ENCODE measurements around the gene UBE2J2. TPM values are rescaled to one million over a fixed set of nuclear protein-coding genes. Genes with fewer than 3 reads are reported as not detected.
A peak's percentile ranks its signal among the peaks of the same experiment; 100 is the strongest.

The UBE2J2 gene
- total RNA-seq, 1 donor from 2014 or later, result 36.9 TPM

DNA sequence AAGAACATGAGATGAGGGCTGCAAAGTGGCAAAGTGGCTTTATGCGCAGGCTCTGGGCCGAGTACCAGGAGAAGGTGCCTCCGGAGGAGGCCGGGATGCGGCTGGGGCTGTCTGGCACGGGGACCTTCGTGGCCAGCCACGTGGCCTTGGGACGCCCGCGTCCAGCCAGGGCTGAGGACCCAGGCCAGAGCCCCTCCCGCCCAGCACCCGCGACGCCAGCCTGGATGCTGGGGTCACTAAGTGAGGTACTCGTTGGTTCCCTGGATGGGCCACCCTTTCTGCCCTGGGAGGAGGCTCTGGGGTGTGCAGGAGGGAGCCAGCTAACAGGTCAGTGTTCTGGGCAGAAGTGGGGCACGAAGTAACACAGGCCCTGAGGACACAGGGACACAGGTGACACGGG, 19.2 kb upstream of the UBE2J2 start:
- no peak for TF ChIP-seq CTCF (IDR thresholded peaks at IDR 0.05; ENCODE audit: borderline replicate concordance)
- Histone ChIP-seq H3K4me1 (peaks cover 14% of the 10 kb centered on the region), H3K9me3 (replicated peaks) (no peaks in the 10 kb centered on the region), H3K36me3 (peaks cover 39% of the 10 kb centered on the region), H3K27me3 (ENCODE audit: low read depth) (no peaks in the 10 kb centered on the region), H3K27ac (replicated peaks) (no peak overlapping the region), H3K4me3 (no peak overlapping the region)
- no peak for DNase-seq
- intact Hi-C loops (cut with micrococcal nuclease), result no loop called here

- no peak overlapping the region for H3K27ac ChIP-seq (replicated peaks)
- peaks cover 14% of the 10 kb centered on the region for H3K4me1 ChIP-seq
- DNase-seq, result no peak
- peaks cover 4% of the 10 kb centered on the region for H3K27me3 ChIP-seq (ENCODE audit: low read depth)
- intact Hi-C loops (cut with micrococcal nuclease), result no loop called here
- peaks cover 35% of the 10 kb centered on the region for H3K36me3 ChIP-seq
- H3K9me3 ChIP-seq (replicated peaks), result no peaks in the 10 kb centered on the region
- no peak overlapping the region for H3K4me3 ChIP-seq
- TF ChIP-seq CTCF (IDR thresholded peaks at IDR 0.05; ENCODE audit: borderline replicate concordance), result no peak
Observed at GRCh38 chr1:1292442-1292779, 18.8 kb upstream of the UBE2J2 start.

DNA sequence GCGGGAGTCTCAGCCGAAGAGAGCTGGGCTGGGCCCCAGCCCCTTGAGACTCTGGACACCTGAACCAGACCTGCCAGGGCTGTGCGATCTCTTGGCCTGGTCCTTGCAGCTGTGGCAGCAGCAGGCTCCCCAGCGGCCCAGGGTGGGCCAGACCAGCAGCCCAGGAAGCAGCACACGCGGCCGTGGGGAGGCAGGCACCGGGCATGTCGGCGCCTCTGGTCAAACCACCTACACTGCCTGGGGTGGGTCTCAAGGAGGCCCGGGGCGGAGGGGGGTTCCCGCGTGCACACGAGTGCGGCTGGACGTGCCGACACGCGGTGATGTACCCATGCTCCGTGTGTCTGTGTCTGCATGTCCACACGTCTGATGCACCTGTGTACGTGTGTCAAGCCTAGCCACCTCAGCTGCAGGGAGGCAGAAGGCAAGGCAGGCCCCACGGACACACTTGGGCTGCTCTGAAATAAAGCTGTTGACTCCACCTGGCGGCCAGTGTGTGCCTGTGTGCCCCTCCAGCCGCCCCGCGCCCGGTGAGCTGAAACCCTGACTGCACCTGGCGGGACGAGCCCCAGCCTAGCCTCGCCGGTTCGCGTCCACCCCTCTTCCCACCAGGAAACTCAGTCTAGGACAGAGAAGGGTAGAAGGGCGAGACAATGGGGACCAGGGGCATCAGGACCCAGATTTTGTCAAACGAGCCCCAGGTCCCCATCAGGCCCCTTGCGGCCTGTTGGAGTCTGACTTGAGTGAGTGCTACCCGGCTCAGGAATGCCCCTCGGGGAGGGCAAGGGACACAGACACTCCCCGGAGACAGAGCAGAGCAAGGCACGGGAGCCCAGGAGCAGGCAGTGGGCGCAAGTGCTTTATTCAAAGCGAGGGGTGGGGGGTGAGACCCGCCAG, 18.1 kb upstream of the UBE2J2 start:
- peak; percentile 76 for TF ChIP-seq CTCF (IDR thresholded peaks at IDR 0.05; ENCODE audit: borderline replicate concordance)
- intact Hi-C loops (cut with micrococcal nuclease), result no loop called here
- peak; percentile 56 for DNase-seq
- Histone ChIP-seq H3K4me3 (no peak overlapping the region), H3K27ac (replicated peaks) (no peak overlapping the region), H3K9me3 (replicated peaks) (no peaks in the 10 kb centered on the region), H3K27me3 (ENCODE audit: low read depth) (peaks cover 10% of the 10 kb centered on the region), H3K4me1 (peaks cover 14% of the 10 kb centered on the region), H3K36me3 (peaks cover 35% of the 10 kb centered on the region)

DNA sequence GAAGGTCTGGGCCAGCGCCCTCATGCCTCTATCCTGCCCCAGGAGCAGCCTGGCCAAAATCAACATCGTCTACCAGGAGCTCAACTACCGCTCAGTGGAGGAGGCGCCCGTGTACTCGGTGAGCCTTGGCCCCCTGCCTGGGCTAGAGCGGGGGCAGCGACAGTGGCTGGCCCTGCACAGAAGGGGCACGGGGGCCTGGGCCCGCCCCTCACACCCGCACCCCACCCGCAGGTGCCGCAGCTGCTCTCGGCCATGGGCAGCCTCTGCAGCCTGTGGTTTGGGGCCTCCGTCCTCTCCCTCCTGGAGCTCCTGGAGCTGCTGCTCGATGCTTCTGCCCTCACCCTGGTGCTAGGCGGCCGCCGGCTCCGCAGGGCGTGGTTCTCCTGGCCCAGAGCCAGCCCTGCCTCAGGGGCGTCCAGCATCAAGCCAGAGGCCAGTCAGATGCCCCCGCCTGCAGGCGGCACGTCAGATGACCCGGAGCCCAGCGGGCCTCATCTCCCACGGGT, 17.4 kb upstream of the UBE2J2 start:
- no peak for DNase-seq
- intact Hi-C loops (cut with micrococcal nuclease), result no loop called here
- Histone ChIP-seq H3K4me3 (no peak overlapping the region), H3K4me1 (peaks cover 14% of the 10 kb centered on the region), H3K9me3 (replicated peaks) (no peaks in the 10 kb centered on the region), H3K27me3 (ENCODE audit: low read depth) (peaks cover 17% of the 10 kb centered on the region), H3K27ac (replicated peaks) (no peak overlapping the region), H3K36me3 (peaks cover 30% of the 10 kb centered on the region)
- no peak for TF ChIP-seq CTCF (IDR thresholded peaks at IDR 0.05; ENCODE audit: borderline replicate concordance)

- Histone ChIP-seq H3K4me3 (no peak overlapping the region), H3K4me1 (peaks cover 14% of the 10 kb centered on the region), H3K27ac (replicated peaks) (no peak overlapping the region), H3K27me3 (ENCODE audit: low read depth) (peaks cover 25% of the 10 kb centered on the region), H3K9me3 (replicated peaks) (no peaks in the 10 kb centered on the region), H3K36me3 (peaks cover 22% of the 10 kb centered on the region)
- peak; percentile 51 for DNase-seq
- intact Hi-C loops (cut with micrococcal nuclease), result no loop called here
- TF ChIP-seq CTCF (IDR thresholded peaks at IDR 0.05; ENCODE audit: borderline replicate concordance), result peak; percentile 64
Observed at GRCh38 chr1:1290238-1290731, 16.6 kb upstream of the UBE2J2 start.

Measured in left ventricle myocardium inferior (tissue), 1 donor.